Activated CD4-positive, alpha-beta T cell treated with anti-CD3 and anti-CD28 coated beads for 4 hours (primary cell): Measurements from ENCODE around the gene FATE1.

Source experiments
- DNase-seq, 2 donors: peaks; one replicate each; pipeline ENCODE4 v3.0.0-alpha.2; 2020

The FATE1 gene

DNA sequence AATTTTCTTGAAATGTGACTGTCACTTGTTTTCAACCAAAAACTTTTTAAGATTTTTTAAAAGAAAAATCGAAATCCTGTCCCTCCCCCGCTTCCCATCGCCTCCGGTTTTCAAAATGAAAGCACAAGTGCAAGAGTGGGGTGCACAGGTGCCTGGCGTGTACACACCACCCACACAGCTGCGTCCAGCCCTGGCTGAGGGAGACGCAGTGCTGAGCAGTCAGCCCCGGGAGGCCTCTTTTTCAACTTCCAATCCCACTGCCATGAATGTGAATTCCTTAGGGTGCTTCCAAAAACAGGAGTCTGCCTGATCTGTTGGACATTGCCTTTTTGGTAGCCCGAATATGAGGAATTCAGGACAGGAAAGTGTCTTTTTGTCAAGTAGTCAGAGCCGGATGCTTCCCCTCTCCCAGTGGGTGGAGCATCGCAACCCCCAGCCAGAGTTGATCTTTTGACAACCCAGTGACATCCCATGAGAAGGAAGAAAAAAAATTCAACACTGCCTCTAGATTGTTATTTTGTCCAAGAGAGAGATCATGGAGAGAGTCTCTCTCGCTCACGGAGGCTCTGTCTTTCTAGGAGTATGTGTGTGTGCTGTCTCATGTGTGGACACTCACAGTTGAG lies 11.7 kb upstream of the FATE1 start:
- no peak for DNase-seq

DNA sequence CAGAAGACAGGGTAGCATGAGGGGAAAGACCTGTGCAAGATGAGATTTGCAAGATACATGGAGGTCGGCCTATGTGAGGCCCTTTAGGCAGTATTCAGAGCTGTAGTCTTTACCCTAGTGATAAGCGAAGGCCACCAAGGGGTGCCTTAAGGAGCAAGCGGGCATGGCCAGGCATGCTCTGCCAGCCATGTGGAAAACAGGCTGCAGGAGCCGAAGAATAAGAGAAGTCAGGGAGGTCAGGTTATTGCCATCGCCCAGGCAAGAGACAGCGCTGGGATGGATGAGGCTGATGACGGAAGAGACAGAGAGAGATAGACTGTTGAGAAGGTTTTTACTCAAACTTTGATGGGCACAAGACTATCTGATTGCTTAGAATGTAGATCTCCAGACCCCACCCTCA lies 7.0 kb upstream of the FATE1 start:
- no peak for DNase-seq

DNA sequence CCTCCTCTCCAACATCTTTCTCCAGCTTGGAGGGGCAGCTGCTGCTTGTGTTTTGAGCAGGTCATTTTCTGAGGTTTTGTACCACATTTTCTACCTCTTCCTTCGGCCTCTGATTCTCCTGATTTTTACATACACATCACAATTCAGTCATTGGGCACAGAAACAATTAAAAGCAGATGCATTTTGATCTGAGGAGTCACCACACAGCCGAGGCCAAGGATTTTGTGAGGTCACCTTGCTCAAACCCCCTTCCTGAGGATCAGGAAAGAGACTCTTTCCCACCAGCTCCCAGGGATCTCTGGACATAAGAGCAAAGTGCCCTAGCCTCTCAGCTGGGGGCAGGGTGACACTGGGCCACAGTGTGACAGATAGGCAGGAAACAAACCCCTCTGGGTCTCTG lies 5.4 kb upstream of the FATE1 start:
- no peak for DNase-seq

DNA sequence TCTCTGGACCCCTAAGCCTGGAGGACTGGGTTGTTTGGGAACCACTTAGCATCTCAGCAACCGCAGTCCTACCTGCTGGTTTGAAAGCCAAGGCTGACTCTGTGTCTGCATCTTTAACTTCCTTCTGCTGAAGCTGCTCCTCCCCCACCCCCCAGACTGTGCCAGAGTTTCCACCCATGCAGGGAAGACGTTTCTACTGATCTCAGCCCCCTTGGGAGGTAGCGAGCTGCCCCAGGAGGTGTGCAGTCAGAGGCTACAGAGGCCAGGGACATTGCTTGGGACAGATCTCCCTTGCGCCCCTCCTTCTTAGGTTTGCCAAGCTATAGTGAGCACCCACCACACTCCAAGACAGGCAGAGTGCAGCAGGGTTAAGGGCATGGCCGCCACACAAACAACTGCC lies 4.7 kb upstream of the FATE1 start:
- DNase-seq = no peak

DNA sequence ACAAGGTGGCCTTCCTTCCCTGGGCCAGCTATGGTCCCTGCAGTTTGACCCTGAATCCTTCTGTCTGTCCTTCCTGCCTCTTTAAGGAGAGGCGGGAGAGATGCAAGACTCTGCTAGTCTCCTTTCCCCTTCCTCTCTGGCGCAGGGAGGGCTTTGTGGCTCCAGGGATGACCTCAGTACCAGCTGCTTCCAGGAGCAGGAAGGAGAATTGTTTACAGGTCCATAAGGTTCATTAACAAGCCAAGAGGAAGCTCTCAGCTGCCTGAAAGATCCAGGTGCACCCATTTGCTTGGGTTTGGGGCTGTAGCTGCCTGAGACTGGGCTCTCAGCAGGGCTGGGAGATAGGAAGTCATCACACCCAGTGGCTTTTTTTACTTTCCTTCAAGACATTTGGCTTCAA lies 4.0 kb upstream of the FATE1 start:
- DNase-seq = no peak

DNA sequence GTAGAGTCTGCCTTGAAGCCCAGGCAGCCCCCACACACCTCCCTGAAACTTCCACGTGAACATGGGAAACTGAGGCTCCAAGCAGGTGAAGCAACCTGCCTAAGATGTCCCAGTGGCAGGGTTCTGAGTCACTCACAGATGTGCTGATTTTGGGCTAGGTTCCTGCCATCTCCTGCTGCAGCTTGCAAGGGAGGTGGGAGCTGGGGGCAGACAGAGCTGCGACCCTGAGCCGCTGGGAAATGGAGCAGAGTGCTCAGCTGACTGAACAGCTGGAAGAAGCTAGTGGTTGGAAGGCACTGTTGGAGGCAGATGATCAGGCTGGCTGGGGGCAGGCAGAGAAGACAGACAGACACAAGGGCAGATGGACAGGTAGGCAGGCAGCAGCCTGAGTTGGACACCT lies 3.6 kb upstream of the FATE1 start:
- DNase-seq = no peak

DNA sequence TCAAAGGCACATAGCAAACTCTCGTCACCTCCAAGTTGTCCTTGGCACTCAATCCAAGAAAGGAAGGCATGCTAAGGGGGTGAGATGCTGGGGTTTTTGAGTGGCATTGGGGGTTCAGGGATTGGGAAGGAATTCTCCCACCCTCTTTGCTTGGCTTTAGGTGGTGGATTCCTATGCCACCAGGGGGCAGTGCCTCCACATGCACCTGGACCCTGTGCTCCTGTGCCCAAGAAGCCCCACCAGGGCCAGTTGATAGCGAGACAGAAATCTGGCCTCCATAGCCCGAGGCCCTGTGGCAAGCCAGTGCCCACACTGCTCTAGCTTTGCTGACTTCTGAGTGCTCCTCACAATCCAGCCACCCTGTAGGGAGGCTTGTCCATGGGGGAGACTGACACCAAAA lies 2.0 kb upstream of the FATE1 start:
- DNase-seq = no peak

DNA sequence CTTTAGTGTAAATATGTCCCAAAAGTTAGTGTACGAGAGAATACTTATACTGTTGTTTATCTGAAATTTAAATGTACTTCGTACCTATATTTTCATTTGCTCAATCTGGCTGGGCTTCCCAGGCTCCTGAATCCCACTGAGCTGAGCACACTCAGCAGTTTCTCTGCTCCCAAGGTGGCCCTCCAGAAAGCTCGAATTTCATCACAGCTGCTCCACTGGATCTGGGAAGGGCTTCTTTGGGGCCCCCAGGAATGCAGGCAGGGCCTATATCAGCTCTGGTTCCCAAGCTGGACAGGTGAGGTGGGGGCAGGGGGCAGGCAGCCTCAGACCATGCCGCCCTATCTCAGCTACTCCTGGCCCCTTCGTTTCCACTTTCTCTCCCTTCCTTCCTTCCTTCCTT lies 1.5 kb upstream of the FATE1 start:
- no peak for DNase-seq

DNA sequence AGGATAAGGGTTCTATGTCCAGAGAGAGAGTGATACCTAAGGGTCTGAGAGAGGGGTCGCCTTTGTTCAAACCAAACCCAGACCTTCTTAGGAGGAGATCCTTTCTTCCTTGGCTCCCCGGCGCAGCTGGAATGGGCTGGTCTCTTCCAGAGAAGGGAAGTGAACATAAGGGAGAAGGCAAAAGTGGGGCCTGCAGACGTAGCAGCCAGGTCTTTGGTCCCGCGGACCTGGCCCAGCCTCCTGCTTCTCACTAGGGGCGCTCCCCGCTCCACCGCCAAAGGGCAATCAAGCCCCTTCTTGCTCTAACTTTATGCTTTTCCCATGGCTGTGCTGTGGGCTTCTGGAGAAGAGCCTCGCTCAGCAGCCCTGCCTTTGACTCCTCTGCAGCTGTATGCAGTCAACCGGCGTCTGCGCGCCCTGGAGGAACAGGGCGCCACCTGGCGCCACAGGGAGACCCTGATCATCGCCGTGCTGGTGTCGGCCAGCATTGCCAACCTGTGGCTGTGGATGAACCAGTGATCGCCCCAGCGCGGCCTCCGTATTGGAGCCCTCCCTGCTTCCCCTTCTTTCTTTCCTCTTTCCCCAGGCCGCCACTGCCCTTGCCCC lies 6.5 kb downstream of the FATE1 start:
- DNase-seq = no peak

DNA sequence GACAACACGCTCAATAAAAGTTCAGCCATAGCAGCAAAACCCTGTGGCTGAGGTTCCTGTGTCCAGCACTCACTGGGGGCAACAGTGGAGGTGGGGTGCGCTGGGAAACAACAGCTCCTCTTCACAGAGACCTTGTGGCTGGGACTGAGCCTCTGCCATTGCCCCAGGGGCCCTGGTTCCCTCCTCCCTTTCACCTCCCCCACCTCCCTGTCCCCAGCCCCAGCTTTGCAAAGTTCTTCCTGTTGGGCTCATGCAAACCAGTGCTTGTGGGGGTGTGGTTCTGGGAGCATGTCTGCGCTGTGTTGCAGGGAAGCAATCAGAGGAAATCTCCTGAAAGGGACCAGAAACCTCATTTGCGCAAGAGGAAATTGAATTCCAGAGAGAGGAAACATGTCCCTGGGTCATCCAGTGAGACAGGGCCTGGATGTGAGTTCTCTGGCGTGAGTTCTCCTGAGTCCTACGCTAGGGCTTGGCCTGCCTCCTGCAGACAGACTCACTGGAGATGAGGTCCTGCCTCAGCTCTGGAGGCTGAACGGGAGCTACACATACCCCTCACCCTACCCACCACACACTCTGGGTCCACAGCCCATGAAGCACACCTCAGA lies 7.4 kb downstream of the FATE1 start:
- DNase-seq = no peak

DNA sequence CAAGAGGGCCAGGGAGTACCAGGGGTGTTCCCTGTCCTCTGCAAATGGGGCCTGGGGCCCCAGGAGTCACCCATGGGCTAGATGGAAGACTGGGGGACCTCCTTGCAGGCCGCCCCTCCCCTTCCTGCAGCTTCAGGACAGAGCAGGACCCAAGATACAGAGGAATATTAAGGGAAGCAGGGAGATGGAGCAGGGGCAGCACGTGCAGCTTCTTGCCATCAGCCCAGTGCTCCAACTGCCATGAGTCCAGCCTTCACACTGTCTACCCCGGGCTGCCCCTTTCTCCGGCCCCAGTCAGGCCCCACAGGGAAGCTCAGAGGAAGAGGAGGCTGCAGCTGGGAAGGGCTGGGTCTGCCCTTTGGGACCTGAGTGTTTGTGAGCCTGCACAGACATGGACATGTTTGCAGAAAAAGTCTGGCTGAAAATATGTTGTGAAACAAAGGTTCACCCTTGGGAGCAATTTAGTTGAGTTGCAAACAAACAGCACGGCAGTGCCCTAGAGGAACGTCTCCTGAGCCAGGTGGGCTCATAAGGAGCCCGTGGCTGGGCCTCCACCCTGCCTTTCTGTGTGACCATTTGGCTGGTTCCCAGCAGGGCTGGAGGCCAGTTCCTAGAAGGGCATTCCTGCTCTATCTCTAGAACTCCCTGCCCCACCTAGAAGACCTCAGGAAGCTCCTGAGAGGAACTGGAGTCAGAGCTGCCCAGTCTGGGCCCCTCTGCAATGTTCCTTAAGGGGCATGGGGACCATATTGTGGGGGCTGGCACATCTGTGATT lies 8.9 kb downstream of the FATE1 start:
- DNase-seq = no peak

DNA sequence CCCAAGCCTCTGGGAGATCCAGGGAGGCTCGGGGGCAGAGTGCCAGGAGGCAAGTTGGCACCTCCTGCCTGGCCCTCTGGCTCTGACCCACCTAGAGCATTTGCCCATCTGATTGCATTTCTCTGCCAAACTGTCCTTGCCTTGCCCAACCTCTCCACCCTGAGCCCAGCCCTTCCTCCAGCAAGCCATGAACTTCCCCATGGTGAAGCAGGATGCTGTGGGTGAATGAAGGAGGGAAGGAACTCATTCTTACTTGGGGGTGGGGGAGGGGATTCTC lies 9.4 kb downstream of the FATE1 start:
- no peak for DNase-seq

DNA sequence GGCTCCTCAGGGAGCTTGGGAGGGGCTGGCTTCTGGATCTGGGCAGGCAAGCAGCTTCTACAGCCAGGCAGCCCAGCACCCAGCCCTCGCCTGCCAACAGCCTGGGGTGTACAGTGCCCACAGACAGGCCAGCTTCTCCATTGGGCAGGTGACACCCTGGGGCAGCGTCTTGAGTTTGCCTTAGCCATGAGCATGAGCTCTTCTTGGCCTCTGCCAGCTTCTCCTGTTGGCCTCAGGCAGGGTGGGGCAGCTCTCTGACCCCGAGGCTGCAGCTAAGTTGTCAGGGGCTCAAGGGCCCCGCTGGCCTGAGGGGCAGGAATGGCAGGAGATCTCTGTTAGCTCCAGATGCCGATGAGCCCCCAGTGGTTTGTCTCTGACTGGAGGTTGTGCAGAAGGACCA lies 10.9 kb downstream of the FATE1 start:
- DNase-seq = no peak

DNA sequence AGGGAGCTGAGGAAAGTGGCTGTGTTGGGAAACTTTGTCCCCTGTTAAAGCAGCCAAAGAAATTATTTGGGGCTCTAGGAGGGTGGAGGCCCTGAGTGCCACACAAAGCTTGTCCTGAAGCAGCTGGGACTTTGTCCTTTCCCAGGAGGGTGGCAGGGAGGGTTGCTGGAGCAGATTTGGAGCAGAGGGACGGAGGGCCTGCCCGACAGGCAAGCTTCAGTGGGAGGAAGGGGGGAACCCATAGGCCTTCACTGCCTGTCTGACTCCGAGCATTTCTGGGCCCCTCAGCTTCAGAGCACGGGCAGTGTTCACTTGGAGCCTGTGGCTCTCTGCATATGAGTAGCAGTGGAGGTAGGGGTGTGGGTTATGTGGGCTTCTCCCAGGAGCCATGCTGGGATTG lies 11.5 kb downstream of the FATE1 start:
- no peak for DNase-seq

DNA sequence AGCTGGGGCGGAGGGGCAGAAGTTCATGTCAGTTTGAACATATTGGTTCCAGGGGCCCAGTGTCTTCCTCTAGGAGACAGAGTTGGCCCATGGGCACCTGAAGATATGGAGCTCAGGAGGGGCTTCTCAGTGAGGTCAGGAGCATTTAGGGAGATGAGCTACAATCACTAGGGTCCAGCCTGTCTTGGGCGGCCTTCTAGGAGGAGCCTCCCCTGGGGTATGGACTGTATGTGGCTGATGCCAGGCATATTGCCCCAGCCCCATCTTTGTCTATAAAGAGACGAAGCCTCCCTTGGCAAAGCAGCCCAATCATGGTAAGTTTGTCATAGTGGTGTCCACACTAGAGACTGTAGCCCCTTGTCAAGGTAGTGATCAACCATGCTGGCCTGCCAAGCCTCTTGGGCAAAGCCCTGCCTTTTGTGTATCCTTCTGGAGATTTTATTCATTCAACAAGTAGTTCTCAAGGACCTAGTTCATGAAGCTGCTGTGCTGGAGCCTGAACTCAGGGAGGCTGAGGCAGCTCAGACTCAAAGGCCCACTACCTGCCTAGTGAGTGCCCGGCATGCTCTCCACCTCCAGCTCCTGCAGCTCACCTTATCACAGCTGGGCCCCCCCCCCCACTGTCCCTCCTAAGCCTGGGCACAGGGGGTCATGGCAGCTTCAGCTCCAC lies 13.4 kb downstream of the FATE1 start:
- no peak for DNase-seq

DNA sequence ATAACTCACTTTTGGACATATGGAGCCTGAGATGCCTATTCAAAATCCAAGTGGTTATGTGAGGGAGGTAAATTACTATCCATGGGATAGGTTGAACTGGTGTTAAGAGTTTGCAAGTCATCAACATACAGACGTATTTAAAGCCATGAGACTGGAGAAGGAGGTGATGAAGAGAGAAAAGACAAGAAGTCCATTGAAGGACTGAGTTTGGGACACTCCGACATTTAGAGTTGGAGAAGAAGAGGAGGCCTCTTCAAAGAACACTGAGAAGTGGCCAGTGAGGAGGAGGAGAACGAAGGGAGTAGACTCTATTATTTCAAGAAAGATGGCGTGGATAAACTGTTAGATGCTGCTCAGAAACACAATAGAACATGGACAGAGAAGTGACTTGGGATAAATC lies 18.6 kb downstream of the FATE1 start, which contains the start of gene CNGA2:
Gene CNGA2, plus strand, starts transcription at position 301 of the 400 bp plus-strand sequence. CDS start 3,738 bp downstream, outside the sequence.
- no peak for DNase-seq

DNA sequence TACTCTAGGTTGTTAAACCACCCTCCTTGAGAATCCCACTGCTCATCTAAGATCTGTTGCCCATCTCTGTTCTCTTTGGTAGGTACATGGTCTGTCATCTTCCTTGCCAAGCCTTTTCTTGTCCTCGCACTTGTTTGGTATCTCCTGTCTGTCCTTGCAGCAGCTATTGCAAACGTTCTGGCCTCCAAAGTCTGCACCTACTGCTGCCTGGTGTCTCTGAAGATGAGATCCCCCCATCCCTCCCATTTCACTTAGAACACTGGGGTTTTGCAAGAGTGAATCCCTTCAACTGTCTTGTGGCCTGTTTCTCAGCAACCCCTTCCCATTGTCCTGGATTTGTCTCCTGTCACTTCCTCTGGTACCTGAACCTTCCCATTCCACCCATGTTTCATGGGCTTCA lies 19.4 kb downstream of the FATE1 start:
- DNase-seq = no peak

DNA sequence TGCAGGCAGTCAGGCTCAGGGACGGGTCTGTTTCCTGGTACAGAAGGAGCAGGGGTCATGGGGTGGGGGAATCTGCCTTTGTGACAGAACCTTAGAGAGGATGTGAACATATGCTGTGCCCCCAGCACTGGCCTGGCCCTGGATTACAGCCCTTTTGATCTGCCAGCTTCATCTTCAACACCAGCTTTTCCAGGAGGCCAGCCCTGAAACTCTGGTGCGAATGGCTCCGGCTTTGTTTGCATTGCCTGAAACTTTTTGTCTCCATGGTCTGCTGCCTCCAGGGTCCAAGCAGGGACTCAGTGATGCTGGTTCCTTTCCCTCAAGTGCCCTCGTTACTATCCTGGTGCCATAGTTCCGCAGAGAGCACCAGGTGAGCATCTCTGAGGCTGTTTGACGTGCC lies 20.9 kb downstream of the FATE1 start:
- no peak for DNase-seq

DNA sequence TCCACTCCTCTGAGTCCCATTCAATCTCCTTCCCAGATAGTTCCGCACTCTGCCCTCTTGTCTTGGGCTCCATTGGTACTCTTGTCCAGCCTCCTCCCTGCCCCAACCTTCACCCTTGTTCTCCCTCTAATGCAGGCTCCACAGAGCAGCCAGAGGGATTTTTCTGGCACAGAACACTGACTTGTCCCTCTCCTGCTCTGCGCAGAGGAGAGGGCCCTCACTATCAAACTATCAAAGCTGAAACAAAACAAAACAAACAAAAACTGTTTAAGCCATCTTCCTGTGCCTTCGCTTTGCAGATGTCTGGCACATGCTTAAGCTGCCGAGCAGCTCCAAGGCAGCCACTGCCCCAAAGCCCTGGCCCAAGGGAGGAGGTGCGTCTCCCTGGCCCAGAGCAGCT lies 21.7 kb downstream of the FATE1 start:
- DNase-seq = no peak

DNA sequence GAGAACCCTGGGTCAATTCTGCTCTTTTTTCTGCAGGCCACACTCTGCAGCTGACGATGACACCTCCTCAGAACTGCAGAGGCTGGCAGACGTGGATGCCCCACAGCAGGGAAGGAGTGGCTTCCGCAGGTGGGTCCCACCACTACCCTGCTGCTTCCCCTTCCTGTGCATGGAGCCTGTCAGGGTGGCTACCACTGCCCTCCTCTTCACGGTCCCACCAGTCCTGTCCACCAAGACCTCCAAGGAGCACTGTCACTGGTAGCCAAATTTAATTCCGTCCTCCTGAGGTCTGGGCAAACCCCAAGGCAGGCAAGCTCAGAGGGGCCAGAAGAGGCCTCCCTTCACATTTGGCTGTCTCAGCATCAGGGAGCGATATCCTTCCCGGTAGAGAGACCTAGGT lies 22.9 kb downstream of the FATE1 start:
- no peak for DNase-seq

DNA sequence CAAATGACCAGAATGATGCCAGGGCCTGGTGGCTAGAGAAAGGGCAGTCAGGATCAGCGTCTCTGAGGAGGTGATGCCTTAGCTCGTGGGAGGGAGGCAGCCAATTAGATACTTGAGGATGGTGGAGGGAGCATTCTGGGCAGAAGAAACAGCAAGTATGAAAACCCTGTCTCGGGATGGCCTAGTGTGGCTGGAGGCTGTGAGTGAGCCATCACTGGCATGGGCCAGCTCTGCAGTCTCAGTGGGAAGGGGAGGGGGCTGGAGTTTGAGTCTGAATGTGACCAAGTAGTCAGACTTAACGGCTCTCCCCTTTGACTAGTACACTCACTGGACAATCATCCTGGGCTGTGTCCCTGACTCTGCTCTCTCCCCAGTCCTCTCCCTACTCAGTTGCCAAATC lies 25.8 kb downstream of the FATE1 start:
- DNase-seq = no peak

DNA sequence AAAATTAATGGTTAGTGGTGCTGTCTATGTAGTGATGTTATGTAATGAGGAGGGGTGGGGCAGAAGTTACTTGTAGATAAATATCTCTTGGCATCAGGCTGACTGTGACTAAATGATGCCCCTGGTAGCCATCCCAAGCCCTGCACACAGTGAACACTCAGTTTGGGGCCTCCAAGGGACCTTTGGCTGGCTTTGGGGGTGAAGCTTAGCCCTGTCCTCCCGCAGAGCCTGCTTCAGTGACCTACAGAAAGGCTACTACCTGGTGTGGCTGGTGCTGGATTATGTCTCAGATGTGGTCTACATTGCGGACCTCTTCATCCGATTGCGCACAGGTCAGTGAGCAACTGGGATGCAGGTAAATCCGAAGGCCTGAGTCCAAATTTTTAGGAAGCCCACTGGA lies 26.5 kb downstream of the FATE1 start:
- no peak for DNase-seq

DNA sequence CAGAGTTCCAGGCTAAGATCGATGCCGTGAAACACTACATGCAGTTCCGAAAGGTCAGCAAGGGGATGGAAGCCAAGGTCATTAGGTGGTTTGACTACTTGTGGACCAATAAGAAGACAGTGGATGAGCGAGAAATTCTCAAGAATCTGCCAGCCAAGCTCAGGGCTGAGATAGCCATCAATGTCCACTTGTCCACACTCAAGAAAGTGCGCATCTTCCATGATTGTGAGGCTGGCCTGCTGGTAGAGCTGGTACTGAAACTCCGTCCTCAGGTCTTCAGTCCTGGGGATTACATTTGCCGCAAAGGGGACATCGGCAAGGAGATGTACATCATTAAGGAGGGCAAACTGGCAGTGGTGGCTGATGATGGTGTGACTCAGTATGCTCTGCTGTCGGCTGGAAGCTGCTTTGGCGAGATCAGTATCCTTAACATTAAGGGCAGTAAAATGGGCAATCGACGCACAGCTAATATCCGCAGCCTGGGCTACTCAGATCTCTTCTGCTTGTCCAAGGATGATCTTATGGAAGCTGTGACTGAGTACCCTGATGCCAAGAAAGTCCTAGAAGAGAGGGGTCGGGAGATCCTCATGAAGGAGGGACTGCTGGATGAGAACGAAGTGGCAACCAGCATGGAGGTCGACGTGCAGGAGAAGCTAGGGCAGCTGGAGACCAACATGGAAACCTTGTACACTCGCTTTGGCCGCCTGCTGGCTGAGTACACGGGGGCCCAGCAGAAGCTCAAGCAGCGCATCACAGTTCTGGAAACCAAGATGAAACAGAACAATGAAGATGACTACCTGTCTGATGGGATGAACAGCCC lies 28.0 kb downstream of the FATE1 start:
- no peak for DNase-seq
